ENCODE measurements around the gene PARVG. TPM values are rescaled to one million over a fixed set of nuclear protein-coding genes. Genes with fewer than 3 reads are reported as not detected.

The PARVG gene
- total and polyA plus RNA-seq, 3 experiments from 2014 or later = 56.0 to 94.4 (median 57.4) TPM

DNA sequence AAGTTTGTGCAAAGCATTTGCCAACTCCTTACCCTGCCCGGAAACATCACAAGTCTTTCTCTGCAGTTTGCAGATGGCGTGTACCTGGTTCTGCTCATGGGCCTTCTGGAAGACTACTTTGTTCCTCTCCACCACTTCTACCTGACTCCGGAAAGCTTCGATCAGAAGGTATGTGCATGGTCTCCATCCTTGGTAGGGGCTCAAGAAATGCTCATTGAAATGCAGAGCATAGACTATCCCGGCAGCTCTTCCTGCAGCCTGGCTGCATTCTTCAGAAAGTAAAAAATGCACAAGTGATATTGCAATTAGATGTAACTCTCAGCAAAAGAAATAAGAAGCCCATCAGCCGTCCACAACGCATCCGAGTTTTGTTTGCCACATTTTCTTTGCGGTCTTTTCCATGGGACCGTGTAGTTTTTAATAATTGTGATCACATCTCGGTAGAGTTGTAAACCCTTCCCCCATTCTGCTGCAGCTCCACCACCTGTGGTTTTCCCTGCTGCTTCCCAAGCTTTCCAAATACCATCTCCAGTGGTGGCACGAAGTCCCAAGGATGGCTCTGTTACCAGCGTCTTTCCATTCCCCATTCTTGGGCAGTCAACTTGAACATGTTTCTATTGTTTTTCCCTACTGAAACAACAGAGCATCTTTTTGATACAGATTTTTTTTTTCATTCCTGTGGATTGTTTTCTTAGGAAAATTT is 22.7 kb upstream of the PARVG start:
- CTCF ChIA-PET = no interaction called here
- no peaks in the 10 kb centered on the region for H3K27me3 ChIP-seq (ENCODE audit: insufficient read depth, low read length, poor library complexity, severe bottlenecking)

DNA sequence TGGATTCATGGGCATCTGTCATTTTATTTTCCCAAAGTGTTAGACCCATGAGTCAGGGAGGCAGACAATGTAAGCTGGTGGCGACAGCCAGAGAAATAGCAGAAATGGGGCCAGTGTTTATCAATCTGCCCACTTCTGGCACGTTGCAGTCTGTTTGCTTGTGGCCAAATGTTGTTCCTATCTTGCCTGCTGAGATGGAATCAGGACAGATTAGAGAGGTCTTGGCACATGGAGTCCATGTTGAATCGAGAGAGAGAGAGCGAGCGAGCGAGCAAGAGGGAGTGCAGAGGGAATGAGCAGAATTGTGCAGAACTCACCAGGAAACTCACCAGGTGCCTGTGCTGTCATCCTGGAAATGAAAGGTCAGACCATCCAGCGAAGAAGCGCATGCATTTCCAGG is 21.9 kb upstream of the PARVG start:
- Mint-ChIP-seq H3K36me3 (peaks cover 0 to 18% (median 6%) of the 10 kb centered on the region in 3 donors), H3K9me3 (no peaks in the 10 kb centered on the region), H3K27me3 (no peaks in the 10 kb centered on the region), H3K4me1 (no peaks in the 10 kb centered on the region), H3K4me3 (no peak overlapping the region), H3K27ac (no peak overlapping the region)
- DNase-seq = peak in 1 of 5 donors; percentile 3
- Histone ChIP-seq H3K36me3 (ENCODE audit: insufficient read depth, low read length) (no peaks in the 10 kb centered on the region), H3K9me3 (ENCODE audit: low read length) (no peaks in the 10 kb centered on the region), H3K27me3 (ENCODE audit: insufficient read depth, low read length, poor library complexity, severe bottlenecking) (no peaks in the 10 kb centered on the region), H3K4me3 (ENCODE audit: low read length) (no peak overlapping the region), H3K27ac (ENCODE audit: low read depth, low read length) (no peak overlapping the region), H3K4me1 (ENCODE audit: insufficient read depth, low read length) (peaks cover 6% of the 10 kb centered on the region)
- ChIA-PET CTCF (no interaction called here), POLR2A (no interaction called here)

More for the DNA sequence above, 22.7 kb upstream of the PARVG start:
- Mint-ChIP-seq H3K36me3 (peaks cover 0 to 18% (median 6%) of the 10 kb centered on the region in 3 donors), H3K27me3 (no peaks in the 10 kb centered on the region), H3K27ac (peak overlapping the region in 1 of 8 donors; percentile 74), H3K4me3 (no peak overlapping the region), H3K4me1 (no peaks in the 10 kb centered on the region), H3K9me3 (no peaks in the 10 kb centered on the region)
- POLR2A ChIA-PET = no interaction called here
- Histone ChIP-seq H3K9me3 (ENCODE audit: low read length) (no peaks in the 10 kb centered on the region), H3K36me3 (ENCODE audit: insufficient read depth, low read length) (no peaks in the 10 kb centered on the region), H3K4me3 (ENCODE audit: low read length) (no peak overlapping the region), H3K4me1 (ENCODE audit: insufficient read depth, low read length) (peaks cover 8% of the 10 kb centered on the region), H3K27ac (ENCODE audit: low read depth, low read length) (no peak overlapping the region)
- no peak for DNase-seq

DNA sequence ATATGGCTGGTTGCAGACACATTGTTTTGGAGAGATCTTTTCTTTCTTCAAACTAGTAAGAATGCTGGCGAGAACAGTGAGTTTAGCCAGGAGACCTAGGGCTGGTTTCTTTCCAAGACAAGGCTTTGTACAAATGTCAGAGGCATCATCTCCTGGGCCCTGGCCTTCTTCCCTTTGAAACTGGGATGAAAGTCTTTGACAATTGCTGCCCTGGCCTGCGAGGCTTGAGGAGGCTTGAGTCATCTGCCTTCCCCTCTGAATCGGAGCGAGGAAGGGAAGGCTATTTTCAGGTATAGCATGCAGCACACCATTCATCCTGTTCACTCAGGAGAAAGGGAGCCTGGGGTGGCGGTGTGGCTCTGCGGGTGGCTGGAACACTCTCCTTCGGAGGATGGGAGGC is 21.5 kb upstream of the PARVG start:
- H3K27me3 ChIP-seq (ENCODE audit: insufficient read depth, low read length, poor library complexity, severe bottlenecking) = no peaks in the 10 kb centered on the region
- H3K4me3 Mint-ChIP-seq = no peak overlapping the region
- ChIA-PET CTCF (no interaction called here), POLR2A (no interaction called here)
- H3K27ac Mint-ChIP-seq = peak overlapping the region in 1 of 8 donors; percentile 83
- peaks cover 2% of the 10 kb centered on the region for H3K4me1 ChIP-seq (ENCODE audit: insufficient read depth, low read length)
- peaks cover 0 to 18% (median 6%) of the 10 kb centered on the region in 3 donors for H3K36me3 Mint-ChIP-seq
- H3K36me3 ChIP-seq (ENCODE audit: insufficient read depth, low read length) = no peaks in the 10 kb centered on the region
- H3K4me1 Mint-ChIP-seq = no peaks in the 10 kb centered on the region
- no peak overlapping the region for H3K4me3 ChIP-seq (ENCODE audit: low read length)
- H3K27me3 Mint-ChIP-seq = no peaks in the 10 kb centered on the region
- H3K27ac ChIP-seq (ENCODE audit: low read depth, low read length) = no peak overlapping the region
- no peaks in the 10 kb centered on the region for H3K9me3 ChIP-seq (ENCODE audit: low read length)
- no peaks in the 10 kb centered on the region for H3K9me3 Mint-ChIP-seq
- no peak for DNase-seq

DNA sequence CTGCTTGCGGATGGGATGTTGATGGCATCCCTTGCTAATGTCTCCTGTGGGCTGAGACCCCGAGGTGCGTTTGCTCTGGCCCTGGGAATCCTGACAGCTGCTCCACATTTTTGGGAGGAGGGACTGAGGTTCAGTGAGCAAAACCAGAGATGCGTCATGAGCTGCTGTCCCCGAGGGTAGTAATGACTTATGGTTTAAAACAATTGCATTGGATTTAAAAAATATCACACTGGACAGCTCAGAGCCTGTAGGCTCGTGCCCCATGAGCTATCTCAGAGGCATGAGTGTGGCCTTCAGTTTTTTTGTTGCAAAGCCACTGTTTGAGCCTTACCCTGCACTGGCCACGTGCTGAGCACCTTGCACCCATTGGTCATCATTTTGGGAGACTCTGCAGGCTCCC is 20.9 kb upstream of the PARVG start:
- H3K36me3 Mint-ChIP-seq = peaks cover 0 to 18% (median 6%) of the 10 kb centered on the region in 3 donors
- H3K27ac ChIP-seq (ENCODE audit: low read depth, low read length) = no peak overlapping the region
- no peaks in the 10 kb centered on the region for H3K4me1 ChIP-seq (ENCODE audit: insufficient read depth, low read length)
- no peaks in the 10 kb centered on the region for H3K36me3 ChIP-seq (ENCODE audit: insufficient read depth, low read length)
- H3K27me3 Mint-ChIP-seq = peaks cover 0 to under 1% of the 10 kb centered on the region in 2 donors
- DNase-seq = no peak
- H3K4me3 ChIP-seq (ENCODE audit: low read length) = no peak overlapping the region
- H3K4me1 Mint-ChIP-seq = no peaks in the 10 kb centered on the region
- H3K27ac Mint-ChIP-seq = no peak overlapping the region
- H3K9me3 ChIP-seq (ENCODE audit: low read length) = no peaks in the 10 kb centered on the region
- H3K4me3 Mint-ChIP-seq = no peak overlapping the region
- POLR2A ChIA-PET = no interaction called here
- CTCF ChIA-PET = no interaction called here
- H3K9me3 Mint-ChIP-seq = no peaks in the 10 kb centered on the region
- H3K27me3 ChIP-seq (ENCODE audit: insufficient read depth, low read length, poor library complexity, severe bottlenecking) = no peaks in the 10 kb centered on the region

DNA sequence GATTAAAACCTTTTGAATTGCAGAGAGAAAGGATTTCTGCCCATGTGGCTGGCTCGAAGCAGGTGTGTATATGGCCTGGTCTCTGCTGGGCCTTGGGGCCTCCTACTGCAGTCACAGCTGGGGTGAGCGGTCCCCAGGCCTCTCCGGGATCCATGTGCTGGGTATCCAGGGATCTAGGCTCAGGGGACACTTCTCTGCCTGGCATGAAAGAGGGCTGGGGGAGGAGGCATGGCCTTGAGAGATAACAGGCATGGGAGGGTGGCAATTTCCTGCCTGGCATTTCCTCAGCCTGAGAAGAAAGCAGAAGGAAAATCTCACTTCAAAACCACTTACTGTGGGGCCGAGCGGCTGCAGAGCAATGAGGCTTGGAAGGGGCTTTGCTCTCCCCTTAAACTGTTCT is 20.3 kb upstream of the PARVG start:
- H3K9me3 ChIP-seq (ENCODE audit: low read length) = no peaks in the 10 kb centered on the region
- H3K4me1 ChIP-seq (ENCODE audit: insufficient read depth, low read length) = no peaks in the 10 kb centered on the region
- Mint-ChIP-seq H3K27me3 (peaks cover 0 to 1% of the 10 kb centered on the region in 2 donors), H3K4me3 (no peak overlapping the region), H3K27ac (peak overlapping the region in 1 of 8 donors; percentile 33), H3K4me1 (no peaks in the 10 kb centered on the region), H3K9me3 (no peaks in the 10 kb centered on the region), H3K36me3 (peaks cover 0 to 18% (median 6%) of the 10 kb centered on the region in 3 donors)
- no peak overlapping the region for H3K4me3 ChIP-seq (ENCODE audit: low read length)
- CTCF ChIA-PET = no interaction called here
- no peak overlapping the region for H3K27ac ChIP-seq (ENCODE audit: low read depth, low read length)
- H3K36me3 ChIP-seq (ENCODE audit: insufficient read depth, low read length) = no peaks in the 10 kb centered on the region
- POLR2A ChIA-PET = no interaction called here
- peak in 1 of 5 donors; percentile 11 for DNase-seq
- no peaks in the 10 kb centered on the region for H3K27me3 ChIP-seq (ENCODE audit: insufficient read depth, low read length, poor library complexity, severe bottlenecking)

DNA sequence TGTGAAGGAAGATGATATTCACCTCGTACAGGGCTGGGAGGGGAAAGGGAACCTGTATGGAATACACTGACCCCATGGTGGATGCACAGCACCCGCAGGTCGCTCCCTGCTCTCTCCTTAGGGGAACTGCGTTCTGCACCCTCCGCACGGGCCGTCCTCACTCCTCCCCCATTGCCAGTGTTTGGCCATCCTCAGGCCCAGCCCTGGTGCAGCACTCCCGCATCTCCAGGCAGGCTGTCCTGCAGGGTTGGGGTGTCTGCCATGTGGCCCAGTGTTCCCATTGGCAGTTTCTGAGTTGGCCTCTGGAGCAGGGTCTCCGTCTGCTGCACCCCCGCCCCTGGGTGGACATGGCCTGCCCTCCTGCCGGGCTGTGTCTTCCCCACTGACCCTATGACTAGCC is 19.1 kb upstream of the PARVG start:
- no peak overlapping the region for H3K27ac Mint-ChIP-seq

DNA sequence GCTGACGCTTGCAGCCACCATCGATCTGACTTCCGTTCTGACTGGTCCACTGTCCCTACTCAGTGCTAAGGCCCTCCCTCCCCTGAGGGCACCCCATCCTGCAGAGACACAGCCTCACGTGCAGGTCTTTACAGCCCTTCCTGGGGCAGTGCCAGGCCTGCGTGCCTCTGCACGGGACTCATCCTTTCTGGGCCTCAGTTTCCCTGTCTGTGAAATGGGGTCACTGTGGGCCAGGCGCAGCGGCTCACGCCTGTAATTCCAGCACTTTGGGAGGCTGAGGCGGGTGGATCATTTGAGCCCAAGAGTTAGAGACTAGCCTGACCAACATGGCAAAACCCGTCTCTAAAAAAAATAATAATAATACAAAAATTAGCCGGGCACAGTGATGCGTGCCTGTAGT is 17.8 kb upstream of the PARVG start:
- Mint-ChIP-seq H3K27me3 (peaks cover 0 to 1% of the 10 kb centered on the region in 2 donors), H3K4me3 (no peak overlapping the region), H3K36me3 (peaks cover 0 to 19% (median 4%) of the 10 kb centered on the region in 3 donors), H3K9me3 (no peaks in the 10 kb centered on the region), H3K4me1 (no peaks in the 10 kb centered on the region), H3K27ac (no peak overlapping the region)
- CTCF ChIA-PET = interaction anchor here (1.0 kb wide), 1 partner anchor 10 kb away, joined by 3 read pairs; no protein-coding TSS in a partner anchor
- no peak overlapping the region for H3K4me3 ChIP-seq (ENCODE audit: low read length)
- no peak overlapping the region for H3K27ac ChIP-seq (ENCODE audit: low read depth, low read length)
- no peaks in the 10 kb centered on the region for H3K27me3 ChIP-seq (ENCODE audit: insufficient read depth, low read length, poor library complexity, severe bottlenecking)
- H3K4me1 ChIP-seq (ENCODE audit: insufficient read depth, low read length) = no peaks in the 10 kb centered on the region
- H3K36me3 ChIP-seq (ENCODE audit: insufficient read depth, low read length) = no peaks in the 10 kb centered on the region
- POLR2A ChIA-PET = no interaction called here
- no peak for DNase-seq
- H3K9me3 ChIP-seq (ENCODE audit: low read length) = no peaks in the 10 kb centered on the region

More for the DNA sequence above, 19.1 kb upstream of the PARVG start:
- CTCF ChIA-PET = no interaction called here
- H3K27ac ChIP-seq (ENCODE audit: low read depth, low read length) = no peak overlapping the region
- peak in 1 of 5 donors; percentile 22 for DNase-seq
- Mint-ChIP-seq H3K27me3 (peaks cover 0 to 1% of the 10 kb centered on the region in 2 donors), H3K9me3 (no peaks in the 10 kb centered on the region), H3K4me1 (no peaks in the 10 kb centered on the region), H3K4me3 (no peak overlapping the region), H3K36me3 (peaks cover 0 to 18% (median 6%) of the 10 kb centered on the region in 3 donors)
- no peaks in the 10 kb centered on the region for H3K36me3 ChIP-seq (ENCODE audit: insufficient read depth, low read length)
- no peaks in the 10 kb centered on the region for H3K9me3 ChIP-seq (ENCODE audit: low read length)
- H3K27me3 ChIP-seq (ENCODE audit: insufficient read depth, low read length, poor library complexity, severe bottlenecking) = no peaks in the 10 kb centered on the region
- no peaks in the 10 kb centered on the region for H3K4me1 ChIP-seq (ENCODE audit: insufficient read depth, low read length)
- no peak overlapping the region for H3K4me3 ChIP-seq (ENCODE audit: low read length)
- POLR2A ChIA-PET = no interaction called here

DNA sequence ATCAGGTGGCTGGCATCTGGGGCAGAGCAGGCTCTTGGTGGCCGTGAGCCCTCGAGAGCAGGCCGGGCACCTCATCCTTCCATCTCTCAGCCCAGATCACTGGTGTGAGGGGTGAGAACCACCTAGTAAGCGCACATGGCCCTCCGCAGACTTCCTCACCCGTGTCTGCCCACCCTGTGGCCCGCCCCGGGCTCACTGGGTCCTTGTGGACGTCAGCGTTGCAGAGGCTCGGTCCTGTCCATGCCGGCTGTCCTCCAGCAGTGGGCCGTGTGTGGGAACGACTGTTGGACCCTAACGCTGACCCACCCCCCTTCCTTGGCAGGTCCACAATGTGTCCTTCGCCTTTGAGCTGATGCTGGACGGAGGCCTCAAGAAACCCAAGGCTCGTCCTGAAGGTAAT is 17.2 kb upstream of the PARVG start:
- H3K4me3 ChIP-seq (ENCODE audit: low read length) = no peak overlapping the region
- no peak for DNase-seq
- Mint-ChIP-seq H3K36me3 (peaks cover 0 to 22% (median 4%) of the 10 kb centered on the region in 3 donors), H3K4me1 (no peaks in the 10 kb centered on the region), H3K4me3 (no peak overlapping the region), H3K27me3 (peaks cover 0 to 1% of the 10 kb centered on the region in 2 donors), H3K27ac (no peak overlapping the region), H3K9me3 (no peaks in the 10 kb centered on the region)
- no peaks in the 10 kb centered on the region for H3K36me3 ChIP-seq (ENCODE audit: insufficient read depth, low read length)
- no peaks in the 10 kb centered on the region for H3K4me1 ChIP-seq (ENCODE audit: insufficient read depth, low read length)
- H3K9me3 ChIP-seq (ENCODE audit: low read length) = no peaks in the 10 kb centered on the region
- POLR2A ChIA-PET = no interaction called here
- CTCF ChIA-PET = interaction anchor here (1.0 kb wide), 1 partner anchor 10 kb away, joined by 3 read pairs; no protein-coding TSS in a partner anchor
- no peak overlapping the region for H3K27ac ChIP-seq (ENCODE audit: low read depth, low read length)
- no peaks in the 10 kb centered on the region for H3K27me3 ChIP-seq (ENCODE audit: insufficient read depth, low read length, poor library complexity, severe bottlenecking)

All from CD8-positive, alpha-beta memory T cell (primary cell).